PFSK-1 (cell line): ENCODE measurements around the gene DOCK1.

ENCODE experiments used
- FOXP2 ChIP-seq: optimal IDR thresholded peaks from 2 replicates; pipeline ENCODE3; 2011; ENCODE audit warnings: borderline replicate concordance, control low read depth, inconsistent platforms; ENCODE audit not compliant: insufficient read depth; ENCODE audit errors: extremely low read length, extremely low read depth
- POLR2AphosphoS5 ChIP-seq: IDR thresholded peaks from 2 replicates; pipeline ENCODE4 v1.6.1; 2012; ENCODE audit warnings: low read depth, mild to moderate bottlenecking, control low read depth, low read length, moderate library complexity
- SIN3A ChIP-seq: IDR thresholded peaks from 2 replicates; pipeline ENCODE4 v1.6.1; 2012; ENCODE audit warnings: mild to moderate bottlenecking, low read length, moderate library complexity, borderline replicate concordance; ENCODE audit not compliant: insufficient read depth
- TAF1 ChIP-seq: IDR thresholded peaks from 2 replicates; pipeline ENCODE4 v1.6.1; 2012; ENCODE audit warnings: low read length, control low read depth, borderline replicate concordance; ENCODE audit not compliant: insufficient read depth
- TF ChIP-seq, protein P1 (sequence below), 2 experiments: IDR thresholded peaks; 2 replicates each; pipeline versions ENCODE4 v1.6.1 to v1.8.0; 2011 to 2012; ENCODE audit warnings: low read depth in 2 of 2, low read length in 2 of 2, control low read depth in 1 of 2, inconsistent platforms in 1 of 2, mild to moderate bottlenecking in 1 of 2, moderate library complexity in 1 of 2; ENCODE audit not compliant: insufficient read depth in 1 of 2

DNA sequence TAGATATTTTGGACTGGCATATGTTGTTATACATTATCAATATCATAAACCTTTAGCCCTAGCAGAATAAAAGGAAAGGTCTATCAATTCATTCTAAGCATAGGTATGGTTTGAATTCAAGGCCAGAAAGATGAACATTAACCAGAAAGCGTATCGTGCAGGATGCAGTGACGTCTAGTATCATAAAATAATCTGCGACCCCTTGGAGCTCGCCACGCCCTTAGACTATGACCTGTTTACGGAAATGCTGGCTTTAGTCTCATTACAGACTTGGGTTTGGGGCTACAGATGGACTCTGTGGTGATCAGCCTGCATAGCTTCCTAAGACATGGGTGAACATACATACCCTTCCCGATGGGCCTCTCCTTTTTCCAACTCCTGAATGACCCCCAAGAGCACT lies 269.6 kb downstream of the DOCK1 start:
- TF ChIP-seq POLR2AphosphoS5 (no peak), TAF1 (no peak), SIN3A (no peak), FOXP2 (no peak)
- TF ChIP-seq, protein P1, sequence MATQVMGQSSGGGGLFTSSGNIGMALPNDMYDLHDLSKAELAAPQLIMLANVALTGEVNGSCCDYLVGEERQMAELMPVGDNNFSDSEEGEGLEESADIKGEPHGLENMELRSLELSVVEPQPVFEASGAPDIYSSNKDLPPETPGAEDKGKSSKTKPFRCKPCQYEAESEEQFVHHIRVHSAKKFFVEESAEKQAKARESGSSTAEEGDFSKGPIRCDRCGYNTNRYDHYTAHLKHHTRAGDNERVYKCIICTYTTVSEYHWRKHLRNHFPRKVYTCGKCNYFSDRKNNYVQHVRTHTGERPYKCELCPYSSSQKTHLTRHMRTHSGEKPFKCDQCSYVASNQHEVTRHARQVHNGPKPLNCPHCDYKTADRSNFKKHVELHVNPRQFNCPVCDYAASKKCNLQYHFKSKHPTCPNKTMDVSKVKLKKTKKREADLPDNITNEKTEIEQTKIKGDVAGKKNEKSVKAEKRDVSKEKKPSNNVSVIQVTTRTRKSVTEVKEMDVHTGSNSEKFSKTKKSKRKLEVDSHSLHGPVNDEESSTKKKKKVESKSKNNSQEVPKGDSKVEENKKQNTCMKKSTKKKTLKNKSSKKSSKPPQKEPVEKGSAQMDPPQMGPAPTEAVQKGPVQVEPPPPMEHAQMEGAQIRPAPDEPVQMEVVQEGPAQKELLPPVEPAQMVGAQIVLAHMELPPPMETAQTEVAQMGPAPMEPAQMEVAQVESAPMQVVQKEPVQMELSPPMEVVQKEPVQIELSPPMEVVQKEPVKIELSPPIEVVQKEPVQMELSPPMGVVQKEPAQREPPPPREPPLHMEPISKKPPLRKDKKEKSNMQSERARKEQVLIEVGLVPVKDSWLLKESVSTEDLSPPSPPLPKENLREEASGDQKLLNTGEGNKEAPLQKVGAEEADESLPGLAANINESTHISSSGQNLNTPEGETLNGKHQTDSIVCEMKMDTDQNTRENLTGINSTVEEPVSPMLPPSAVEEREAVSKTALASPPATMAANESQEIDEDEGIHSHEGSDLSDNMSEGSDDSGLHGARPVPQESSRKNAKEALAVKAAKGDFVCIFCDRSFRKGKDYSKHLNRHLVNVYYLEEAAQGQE (IDR thresholded peaks at IDR 0.05; ENCODE audit: insufficient read depth in 1 of 2, low read depth in 2 of 2, low read length in 2 of 2) = no peak
